GM12891 (cell line): ENCODE data around the gene ADAMTS13.

Experiments
- DNase-seq: peaks from one replicate; pipeline ENCODE4 v3.0.0; 2011; ENCODE audit warnings: low spot score; ENCODE audit not compliant: insufficient read length
- FAIRE-seq: peaks from 2 replicates; lab custom pipeline; 2011; peaks lifted over from hg19 to GRCh38; lab: Jason Lieb, UNC
- PAX5 ChIP-seq: IDR thresholded peaks from 2 replicates; pipeline ENCODE4 v1.6.1; 2011; ENCODE audit warnings: low read length, moderate library complexity, mild to moderate bottlenecking; ENCODE audit not compliant: insufficient read depth, severe bottlenecking
- POLR2A ChIP-seq: IDR thresholded peaks from 2 replicates; pipeline ENCODE4 v1.6.1; 2011; ENCODE audit warnings: low read depth, low read length, control low read depth
- POLR2AphosphoS5 ChIP-seq: IDR thresholded peaks from 2 replicates; pipeline ENCODE4 v1.6.1; 2011; ENCODE audit warnings: low read depth, low read length, control low read depth
- POU2F2 ChIP-seq: IDR thresholded peaks from 2 replicates; pipeline ENCODE4 v1.6.1; 2011; ENCODE audit warnings: low read depth, mild to moderate bottlenecking, control low read depth, low read length, moderate library complexity
- SPI1 ChIP-seq: IDR thresholded peaks from 2 replicates; pipeline ENCODE4 v1.6.1; 2011; ENCODE audit warnings: low read depth, low read length, control low read depth
- TAF1 ChIP-seq: IDR thresholded peaks from 2 replicates; pipeline ENCODE4 v1.6.1; 2011; ENCODE audit warnings: low read depth, low read length, control low read depth

Gene ADAMTS13

DNA sequence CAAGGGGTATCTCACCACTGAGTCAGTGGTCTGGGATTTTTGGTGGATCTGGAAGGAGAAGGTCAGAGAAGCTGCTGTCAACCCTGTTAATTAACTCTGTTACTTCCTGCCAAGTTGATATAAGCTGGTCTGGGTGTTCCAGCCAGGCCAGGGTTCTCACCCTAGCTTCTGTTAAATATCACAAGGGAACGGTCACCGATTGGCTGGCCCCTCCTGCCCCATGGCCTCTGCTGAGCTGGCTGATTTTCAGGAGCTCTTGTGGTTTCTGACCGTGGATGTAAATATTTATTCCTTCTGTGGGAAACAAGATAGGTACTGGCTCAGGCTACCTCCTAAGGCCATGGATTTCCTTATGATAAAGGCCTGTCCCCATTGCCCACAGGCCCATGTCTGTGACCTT lies 1.0 kb downstream of the ADAMTS13 start:
- no peak for DNase-seq
- TF ChIP-seq TAF1 (no peak), PAX5 (no peak), POU2F2 (no peak), POLR2AphosphoS5 (no peak), SPI1 (no peak), POLR2A (no peak)
- no peak for FAIRE-seq

DNA sequence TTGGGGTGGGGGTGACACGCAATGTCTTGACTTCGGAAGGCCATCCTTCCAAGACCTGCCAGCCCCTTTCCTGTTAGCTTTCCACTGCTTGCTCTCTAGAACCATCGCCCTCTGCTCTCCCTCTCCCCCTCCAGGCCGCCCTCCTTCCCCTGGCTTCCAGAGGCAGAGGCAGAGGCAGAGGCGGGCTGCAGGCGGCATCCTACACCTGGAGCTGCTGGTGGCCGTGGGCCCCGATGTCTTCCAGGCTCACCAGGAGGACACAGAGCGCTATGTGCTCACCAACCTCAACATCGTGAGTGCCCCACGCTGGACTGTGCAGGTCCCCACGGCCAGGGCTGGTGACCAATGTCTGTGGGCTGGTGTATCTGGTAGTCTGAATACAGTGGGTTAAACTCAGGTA lies 2.0 kb downstream of the ADAMTS13 start:
- TF ChIP-seq PAX5 = no peak
- no peak for TF ChIP-seq TAF1
- TF ChIP-seq POLR2A = no peak
- no peak for TF ChIP-seq POU2F2
- TF ChIP-seq SPI1 = no peak
- TF ChIP-seq POLR2AphosphoS5 = no peak
- FAIRE-seq (no peak), DNase-seq (no peak)

DNA sequence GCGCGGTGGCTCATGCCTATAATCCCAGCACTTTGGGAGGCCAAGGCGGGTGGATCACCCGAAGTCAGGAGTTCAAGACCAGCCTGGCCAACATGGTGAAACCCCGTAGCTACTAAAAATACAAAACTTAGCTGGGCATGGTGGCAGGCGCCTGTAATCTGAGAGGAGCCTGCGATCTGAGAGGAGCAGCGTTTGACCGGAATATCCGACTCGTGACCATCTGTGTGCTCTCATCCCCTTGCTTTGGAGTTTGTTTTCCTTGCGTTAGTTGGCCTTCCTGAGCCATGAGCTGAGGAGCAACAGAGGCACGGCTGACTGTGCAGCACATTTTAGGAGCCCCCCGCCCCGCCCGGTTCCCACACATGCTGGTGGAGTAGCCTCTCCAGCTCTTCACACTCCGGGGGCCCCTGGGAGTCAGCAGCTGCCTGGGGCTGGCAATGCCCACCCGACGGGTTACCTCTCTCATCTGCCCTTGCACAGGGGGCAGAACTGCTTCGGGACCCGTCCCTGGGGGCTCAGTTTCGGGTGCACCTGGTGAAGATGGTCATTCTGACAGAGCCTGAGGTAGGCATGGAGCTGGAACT lies 3.0 kb downstream of the ADAMTS13 start:
- DNase-seq = no peak
- TF ChIP-seq PAX5 (no peak), TAF1 (no peak), POLR2AphosphoS5 (no peak)
- FAIRE-seq = no peak

DNA sequence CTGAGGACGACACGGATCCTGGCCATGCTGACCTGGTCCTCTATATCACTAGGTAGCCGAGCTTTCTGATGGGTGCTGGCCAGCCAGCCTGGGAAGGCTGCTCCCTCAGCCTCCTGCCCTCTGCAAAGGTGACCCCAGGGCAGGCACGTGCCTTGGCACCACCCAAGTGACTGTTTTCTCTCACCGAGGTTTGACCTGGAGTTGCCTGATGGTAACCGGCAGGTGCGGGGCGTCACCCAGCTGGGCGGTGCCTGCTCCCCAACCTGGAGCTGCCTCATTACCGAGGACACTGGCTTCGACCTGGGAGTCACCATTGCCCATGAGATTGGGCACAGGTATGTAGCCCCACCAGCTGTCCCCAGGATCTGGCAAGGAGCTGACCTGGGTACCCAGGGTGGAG lies 3.8 kb downstream of the ADAMTS13 start:
- FAIRE-seq = no peak
- no peak for TF ChIP-seq POLR2AphosphoS5
- TF ChIP-seq SPI1 = no peak
- TF ChIP-seq PAX5 = no peak
- no peak for TF ChIP-seq TAF1
- no peak for TF ChIP-seq POLR2A
- no peak for TF ChIP-seq POU2F2
- DNase-seq = no peak

DNA sequence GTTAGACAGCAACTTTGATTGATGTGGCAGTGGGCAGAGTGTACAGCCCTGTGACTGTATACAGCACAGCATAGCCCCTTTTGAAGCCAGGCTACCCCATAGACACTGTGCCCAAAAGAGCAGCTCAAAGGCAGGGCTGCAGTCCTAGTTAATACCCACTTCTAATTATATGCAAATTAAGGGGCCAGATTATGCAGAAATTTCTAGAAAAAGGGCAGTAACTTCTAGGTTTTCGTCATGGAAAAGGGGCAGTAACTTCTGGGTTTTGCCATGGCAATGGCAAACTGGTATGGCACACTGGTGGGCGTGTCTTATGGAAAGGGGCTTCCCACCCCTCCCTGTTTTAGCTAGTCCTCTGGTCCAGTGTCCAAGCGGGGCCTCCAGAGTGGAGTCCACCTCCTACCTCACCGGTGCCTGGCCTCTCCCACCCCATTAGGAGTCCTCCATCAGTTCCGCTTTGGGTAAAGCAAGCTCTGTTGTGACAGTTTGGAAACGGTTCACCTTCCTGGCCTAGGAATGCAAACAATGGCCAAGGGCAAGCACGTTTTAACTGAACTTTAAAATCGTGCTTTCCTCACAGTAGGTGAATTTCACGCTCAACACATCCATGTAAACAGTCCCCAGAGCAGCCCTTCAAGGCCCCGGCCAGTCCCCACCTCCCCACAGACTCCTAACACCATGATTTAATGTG lies 5.6 kb downstream of the ADAMTS13 start:
- FAIRE-seq = no peak
- DNase-seq = no peak
- TF ChIP-seq TAF1 (no peak), SPI1 (no peak), POLR2A (no peak), POLR2AphosphoS5 (no peak), POU2F2 (no peak), PAX5 (no peak)

DNA sequence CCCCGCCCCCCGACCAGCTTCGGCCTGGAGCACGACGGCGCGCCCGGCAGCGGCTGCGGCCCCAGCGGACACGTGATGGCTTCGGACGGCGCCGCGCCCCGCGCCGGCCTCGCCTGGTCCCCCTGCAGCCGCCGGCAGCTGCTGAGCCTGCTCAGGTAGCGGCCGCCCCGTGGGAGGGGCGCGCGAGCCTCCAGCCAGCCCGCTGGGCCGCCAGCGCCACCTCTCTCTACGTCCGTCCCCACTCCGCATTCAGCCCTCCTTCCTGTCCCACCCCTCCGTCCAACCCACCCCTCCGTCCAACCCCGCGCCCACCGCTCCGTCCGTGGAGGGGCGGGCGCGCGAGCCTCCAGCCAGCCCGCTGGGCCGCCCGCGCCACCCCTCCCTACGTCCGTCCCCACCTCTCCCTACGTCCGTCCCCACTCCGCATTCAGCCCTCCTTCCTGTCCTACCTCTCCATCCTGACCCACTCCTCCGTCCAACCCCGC lies 6.5 kb downstream of the ADAMTS13 start:
- FAIRE-seq = peak; percentile 64
- DNase-seq = peak; percentile 75

DNA sequence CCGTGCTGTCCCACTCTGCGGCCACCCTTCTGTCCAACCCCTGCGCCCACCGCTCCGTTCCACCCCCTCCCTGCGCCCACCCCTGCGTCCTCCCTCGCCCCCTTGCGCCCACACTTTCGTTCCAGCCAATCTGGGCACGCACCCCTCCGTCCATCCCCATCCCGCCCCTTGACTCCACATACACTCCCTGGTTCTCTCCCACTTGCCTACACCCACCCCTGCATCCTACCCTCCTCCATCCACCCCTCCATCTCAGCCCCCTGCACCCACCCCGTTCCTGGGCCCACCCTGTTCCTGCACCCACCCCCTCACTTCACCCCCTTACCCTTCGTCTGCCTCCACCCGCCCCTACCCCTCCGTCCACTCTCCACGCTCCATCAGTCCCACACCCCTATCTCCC lies 7.0 kb downstream of the ADAMTS13 start:
- DNase-seq (no peak), FAIRE-seq (no peak)
- no peak for TF ChIP-seq POLR2AphosphoS5
- TF ChIP-seq TAF1 = no peak
- TF ChIP-seq PAX5 = no peak
- TF ChIP-seq POU2F2 = no peak
- TF ChIP-seq POLR2A = no peak
- TF ChIP-seq SPI1 = no peak

More for the DNA sequence above, 6.5 kb downstream of the ADAMTS13 start:
- TF ChIP-seq POLR2AphosphoS5 = no peak
- no peak for TF ChIP-seq TAF1
- TF ChIP-seq PAX5 = no peak
- TF ChIP-seq POLR2A = no peak
- TF ChIP-seq SPI1 = no peak
- no peak for TF ChIP-seq POU2F2

DNA sequence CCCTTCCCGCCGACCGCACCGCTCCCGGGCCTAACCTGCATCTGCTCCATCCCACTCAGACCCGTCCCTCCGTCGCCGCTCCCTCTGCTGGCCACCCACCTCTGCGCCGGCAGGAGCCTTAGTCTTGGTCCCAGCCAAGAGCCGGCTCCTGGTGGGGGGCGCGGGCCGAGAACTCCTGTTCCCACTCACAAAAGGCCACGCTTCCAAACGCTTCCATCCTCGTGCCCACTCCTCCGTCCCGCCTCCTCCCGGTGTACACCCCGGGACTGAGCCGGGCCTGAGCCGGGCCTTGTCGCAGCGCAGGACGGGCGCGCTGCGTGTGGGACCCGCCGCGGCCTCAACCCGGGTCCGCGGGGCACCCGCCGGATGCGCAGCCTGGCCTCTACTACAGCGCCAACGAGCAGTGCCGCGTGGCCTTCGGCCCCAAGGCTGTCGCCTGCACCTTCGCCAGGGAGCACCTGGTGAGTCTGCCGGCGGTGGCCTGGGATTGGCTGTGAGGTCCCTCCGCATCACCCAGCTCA lies 7.5 kb downstream of the ADAMTS13 start:
- no peak for FAIRE-seq
- no peak for TF ChIP-seq TAF1
- no peak for TF ChIP-seq PAX5
- TF ChIP-seq POU2F2 = no peak
- TF ChIP-seq SPI1 = no peak
- no peak for TF ChIP-seq POLR2A
- TF ChIP-seq POLR2AphosphoS5 = no peak
- peak; percentile 50 for DNase-seq

DNA sequence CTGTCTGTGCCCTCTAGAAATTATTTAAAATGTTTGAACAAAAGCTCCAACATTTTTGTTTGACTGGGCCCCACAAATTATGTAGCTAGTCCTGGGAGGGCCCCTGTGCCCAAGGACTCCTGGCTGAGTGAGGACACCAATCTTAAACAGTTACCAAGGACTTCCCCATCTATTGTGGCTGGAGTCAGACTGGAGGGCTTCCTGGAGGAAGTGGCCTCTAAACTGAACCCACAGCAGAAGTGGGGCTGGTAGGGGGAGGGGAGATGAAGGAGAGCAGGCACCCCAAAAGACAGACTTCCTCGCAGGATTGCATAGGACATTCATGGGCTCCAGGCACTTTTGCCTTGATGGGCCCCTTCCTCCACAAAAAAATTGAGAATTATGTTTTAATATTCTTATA lies 8.1 kb downstream of the ADAMTS13 start:
- FAIRE-seq (no peak), DNase-seq (no peak)
- TF ChIP-seq POLR2AphosphoS5 = no peak
- no peak for TF ChIP-seq TAF1
- TF ChIP-seq PAX5 = no peak
- TF ChIP-seq SPI1 = no peak
- no peak for TF ChIP-seq POU2F2
- no peak for TF ChIP-seq POLR2A
